ENCODE measurements around the gene ALG14. TPM values are rescaled to one million over a fixed set of nuclear protein-coding genes. Genes with fewer than 3 reads are reported as not detected.

Gene ALG14
- total RNA-seq, 4 donors from 2014 or later, result 1.5 to 4.6 (median 3.2) TPM

GRCh38 chr1:95108792-95109191, 36.0 kb upstream of the ALG14 start:
- Histone ChIP-seq H3K4me1 (no peaks in the 10 kb centered on the region), H3K4me3 (replicated peaks in 1 of 3) (no peak overlapping the region), H3K27ac (no peak overlapping the region), H3K27me3 (no peaks in the 10 kb centered on the region), H3K9me3 (no peaks in the 10 kb centered on the region), H3K36me3 (no peaks in the 10 kb centered on the region)
- 94 to 96% methylated on average over 2 of the region's 2 CpGs for WGBS, 2 donors
- no peak for DNase-seq
- intact Hi-C loops (cut with DNase I), result no loop called here
- TF ChIP-seq CTCF (IDR thresholded peaks at IDR 0.05), result no peak
- TF ChIP-seq POLR2A (IDR thresholded peaks at IDR 0.05), result no peak

GRCh38 chr1:95098196-95098595, 25.4 kb upstream of the ALG14 start:
- 82 to 83% methylated on average over 4 of the region's 4 CpGs for whole genome bisulfite sequencing, 2 donors

GRCh38 chr1:95097426-95097825, 24.7 kb upstream of the ALG14 start:
- Histone ChIP-seq H3K36me3 (no peaks in the 10 kb centered on the region), H3K9me3 (no peaks in the 10 kb centered on the region), H3K27ac (no peak overlapping the region), H3K27me3 (no peaks in the 10 kb centered on the region), H3K4me3 (replicated peaks in 1 of 3) (no peak overlapping the region), H3K4me1 (no peaks in the 10 kb centered on the region)
- TF ChIP-seq CTCF (IDR thresholded peaks at IDR 0.05) (no peak), POLR2A (IDR thresholded peaks at IDR 0.05) (no peak)
- no peak for DNase-seq
- WGBS, 2 donors, result 94 to 95% methylated on average over 4 of the region's 4 CpGs
- intact Hi-C loops (cut with DNase I), result no loop called here

More at GRCh38 chr1:95098196-95098595, 25.4 kb upstream of the ALG14 start:
- no peaks in the 10 kb centered on the region for H3K9me3 ChIP-seq
- H3K27me3 ChIP-seq, result no peaks in the 10 kb centered on the region
- no peak for DNase-seq
- no peaks in the 10 kb centered on the region for H3K36me3 ChIP-seq
- intact Hi-C loops (cut with DNase I), result no loop called here
- TF ChIP-seq CTCF (IDR thresholded peaks at IDR 0.05) (no peak), POLR2A (IDR thresholded peaks at IDR 0.05) (no peak)
- H3K27ac ChIP-seq, result no peak overlapping the region
- no peaks in the 10 kb centered on the region for H3K4me1 ChIP-seq
- H3K4me3 ChIP-seq (replicated peaks in 1 of 3), result no peak overlapping the region

- 88% methylated on average over 6 of the region's 6 CpGs for WGBS, 2 donors
These were observed 23.6 kb upstream of the ALG14 start for GRCh38 chr1:95096218-95096841.

More at GRCh38 chr1:95096218-95096841, 23.6 kb upstream of the ALG14 start:
- no peak for DNase-seq
- Histone ChIP-seq H3K36me3 (no peaks in the 10 kb centered on the region), H3K4me1 (no peaks in the 10 kb centered on the region), H3K9me3 (no peaks in the 10 kb centered on the region), H3K27me3 (no peaks in the 10 kb centered on the region), H3K4me3 (replicated peaks in 1 of 3) (no peak overlapping the region), H3K27ac (no peak overlapping the region)
- TF ChIP-seq POLR2A (IDR thresholded peaks at IDR 0.05) (no peak), CTCF (IDR thresholded peaks at IDR 0.05) (no peak)
- intact Hi-C loops (cut with DNase I), result no loop called here

Measured in thyroid gland (tissue), 4 donors.